Hematopoietic multipotent progenitor cell treated with erythropoietin and hydrocortisone succinate and interleukin-3 and kit ligand, for 6 days (in vitro differentiated cells): ENCODE data around the gene GAS6.

Source experiments
- DNase-seq: peaks from one replicate; pipeline ENCODE4 v3.0.0-alpha.2; 2015

The GAS6 gene

GRCh38 chr13:113785051-113786010 lies 78.5 kb downstream of the GAS6 start:
- DNase-seq = no peak

GRCh38 chr13:113784645-113785024 lies 79.2 kb downstream of the GAS6 start:
- no peak for DNase-seq

- DNase-seq = no peak
Observed at GRCh38 chr13:113783966-113784644, 79.8 kb downstream of the GAS6 start.

- no peak for DNase-seq
Observed at GRCh38 chr13:113783200-113783881, 80.5 kb downstream of the GAS6 start.

GRCh38 chr13:113782472-113782871 lies 81.4 kb downstream of the GAS6 start:
- DNase-seq = no peak

GRCh38 chr13:113781571-113781970 lies 82.3 kb downstream of the GAS6 start:
- DNase-seq = no peak

- DNase-seq = peak; percentile 66
Observed at GRCh38 chr13:113777311-113778260, 86.3 kb downstream of the GAS6 start.

GRCh38 chr13:113776231-113777125 lies 87.4 kb downstream of the GAS6 start:
- DNase-seq = no peak

GRCh38 chr13:113775451-113776145 lies 88.3 kb downstream of the GAS6 start:
- no peak for DNase-seq

GRCh38 chr13:113774177-113775107 lies 89.4 kb downstream of the GAS6 start:
- no peak for DNase-seq

GRCh38 chr13:113771709-113772331 lies 92.1 kb downstream of the GAS6 start:
- DNase-seq = peak; percentile 66

- no peak for DNase-seq
Observed at GRCh38 chr13:113770937-113771336, 92.9 kb downstream of the GAS6 start.
